Neural crest cell (in vitro differentiated cells): ENCODE data around the gene TATDN2. TPM values are rescaled to one million over a fixed set of nuclear protein-coding genes. Genes with fewer than 3 reads are reported as not detected.

Experiments used
- DNase-seq: peaks from one replicate; pipeline ENCODE4 v3.0.0; 2021; ENCODE audit warnings: low read depth, mixed read lengths, low spot score
- H3K27ac Mint-ChIP-seq: one replicate; pipeline ENCODE4 v1.8.0; 2021; ENCODE audit warnings: mild to moderate bottlenecking, mixed read lengths; ENCODE audit not compliant: unreplicated experiment
- H3K27me3 Mint-ChIP-seq: 2 replicates; pipeline ENCODE4 v1.8.0; 2021; ENCODE audit warnings: low read depth, mild to moderate bottlenecking, mixed read lengths
- H3K36me3 Mint-ChIP-seq: 2 replicates; pipeline ENCODE4 v1.8.0; 2021; ENCODE audit warnings: low read depth, mild to moderate bottlenecking, mixed read lengths
- H3K4me1 Mint-ChIP-seq: 2 replicates; pipeline ENCODE4 v1.8.0; 2021; ENCODE audit warnings: mixed read lengths
- H3K4me3 Mint-ChIP-seq: one replicate; pipeline ENCODE4 v1.8.0; 2021; ENCODE audit warnings: mild to moderate bottlenecking, mixed read lengths
- H3K9me3 Mint-ChIP-seq: 2 replicates; pipeline ENCODE4 v1.8.0; 2021; ENCODE audit warnings: mixed read lengths
- CTCF ChIP-seq: fragments of 200-600 bp; sonication (generic); conservative IDR thresholded peaks from 2 replicates; pipeline ENCODE4 v1.5.0; 2021; ENCODE audit warnings: antibody characterized with exemption, mild to moderate bottlenecking
- total RNA-seq: library from RNA; stranded (reverse); gene quantifications from 2 replicates; pipeline ENCODE4 v1.2.1, GENCODE V29; 2021

The TATDN2 gene
- total RNA-seq, 1 donor from 2014 or later = 40.5 TPM

GRCh38 chr3:10286596-10287295 is 38.5 kb downstream of the TATDN2 start:
- DNase-seq = no peak
- TF ChIP-seq CTCF = no peak
- Mint-ChIP-seq H3K9me3 (no peaks in the 10 kb centered on the region), H3K27ac (no peak overlapping the region), H3K4me3 (no peak overlapping the region), H3K27me3 (no peaks in the 10 kb centered on the region), H3K36me3 (no peaks in the 10 kb centered on the region), H3K4me1 (no peaks in the 10 kb centered on the region)

- Mint-ChIP-seq H3K27me3 (no peaks in the 10 kb centered on the region), H3K4me1 (no peaks in the 10 kb centered on the region), H3K9me3 (no peaks in the 10 kb centered on the region), H3K27ac (no peak overlapping the region), H3K4me3 (no peak overlapping the region), H3K36me3 (no peaks in the 10 kb centered on the region)
- DNase-seq = no peak
- no peak for TF ChIP-seq CTCF
Measured at GRCh38 chr3:10287936-10288574, 39.8 kb downstream of the TATDN2 start.

- Mint-ChIP-seq H3K4me3 (no peak overlapping the region), H3K9me3 (no peaks in the 10 kb centered on the region), H3K4me1 (no peaks in the 10 kb centered on the region), H3K27me3 (no peaks in the 10 kb centered on the region), H3K36me3 (no peaks in the 10 kb centered on the region), H3K27ac (no peak overlapping the region)
- DNase-seq = no peak
- no peak for TF ChIP-seq CTCF
Measured at GRCh38 chr3:10288575-10288960, 40.3 kb downstream of the TATDN2 start.

- no peak overlapping the region for H3K4me3 Mint-ChIP-seq
- DNase-seq = no peak
- no peaks in the 10 kb centered on the region for H3K36me3 Mint-ChIP-seq
- TF ChIP-seq CTCF = no peak
- H3K4me1 Mint-ChIP-seq = no peaks in the 10 kb centered on the region
- H3K9me3 Mint-ChIP-seq = no peaks in the 10 kb centered on the region
- H3K27ac Mint-ChIP-seq = no peak overlapping the region
- no peaks in the 10 kb centered on the region for H3K27me3 Mint-ChIP-seq
Measured at GRCh38 chr3:10289077-10289476, 40.8 kb downstream of the TATDN2 start.

GRCh38 chr3:10289787-10290355 is 41.6 kb downstream of the TATDN2 start:
- Mint-ChIP-seq H3K9me3 (no peaks in the 10 kb centered on the region), H3K4me1 (no peaks in the 10 kb centered on the region), H3K36me3 (no peaks in the 10 kb centered on the region), H3K27me3 (no peaks in the 10 kb centered on the region), H3K4me3 (no peak overlapping the region), H3K27ac (peak overlapping the region; percentile 81)
- no peak for DNase-seq
- TF ChIP-seq CTCF = no peak
